ENCODE measurements around the gene SPINK8.

Gene SPINK8

DNA sequence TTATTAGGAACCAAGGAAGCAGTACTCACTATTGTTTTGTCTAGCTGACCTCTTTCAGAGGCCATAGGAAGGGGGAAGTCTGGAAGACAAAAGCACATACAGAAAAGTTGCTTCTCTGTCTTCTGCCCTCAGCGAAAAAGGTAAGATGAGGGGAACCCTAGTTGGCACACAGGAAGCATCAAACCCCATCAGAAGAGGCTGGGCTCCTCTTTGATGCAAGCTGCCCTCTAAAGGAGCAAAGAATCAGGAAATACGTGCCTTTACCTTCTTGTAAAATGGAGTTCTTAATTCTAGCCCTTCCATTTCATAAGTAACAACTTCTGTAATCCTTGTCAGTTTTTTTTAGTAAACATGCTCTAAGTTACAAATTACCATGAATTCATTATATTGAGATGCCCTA is 12.5 kb downstream of the SPINK8 start:
- DNase-seq (ENCODE audit: low spot score): no peak

DNA sequence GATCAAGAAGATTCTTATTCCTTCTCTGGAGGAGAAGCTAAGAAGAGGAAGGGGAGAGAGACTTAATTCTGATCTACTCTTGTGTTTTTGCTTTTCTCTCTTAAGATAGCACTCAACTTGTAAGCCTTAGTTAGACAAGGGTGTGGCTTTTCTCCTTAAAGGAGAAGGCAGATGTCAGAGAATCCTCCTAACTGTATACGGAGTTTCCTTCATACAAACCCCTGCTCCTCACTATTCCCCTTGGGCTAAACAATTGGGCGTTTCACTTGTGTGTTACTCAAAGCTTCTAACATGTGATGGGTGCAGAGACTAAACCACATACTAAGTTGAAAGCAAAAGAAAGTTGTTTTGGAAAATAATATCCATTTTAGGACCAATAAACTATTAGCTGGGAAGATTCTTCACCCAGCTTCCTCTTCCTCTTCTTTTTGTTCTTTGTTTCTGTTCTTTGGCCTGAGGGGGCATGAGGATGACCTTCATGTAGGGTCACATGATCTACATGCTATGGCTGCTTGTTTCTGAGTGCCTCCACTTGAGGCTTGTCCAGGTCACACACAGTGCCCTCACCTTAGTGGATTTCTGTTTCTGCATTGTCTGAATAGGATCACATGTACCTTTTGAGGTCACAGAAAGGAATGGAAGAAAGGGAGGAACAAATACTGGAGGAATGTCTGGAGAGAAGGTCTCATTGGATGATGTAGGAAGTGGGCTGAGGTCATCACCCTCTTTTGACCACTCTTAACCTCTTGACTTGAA is 14.6 kb downstream of the SPINK8 start:
- no peak for DNase-seq (ENCODE audit: low spot score)

DNA sequence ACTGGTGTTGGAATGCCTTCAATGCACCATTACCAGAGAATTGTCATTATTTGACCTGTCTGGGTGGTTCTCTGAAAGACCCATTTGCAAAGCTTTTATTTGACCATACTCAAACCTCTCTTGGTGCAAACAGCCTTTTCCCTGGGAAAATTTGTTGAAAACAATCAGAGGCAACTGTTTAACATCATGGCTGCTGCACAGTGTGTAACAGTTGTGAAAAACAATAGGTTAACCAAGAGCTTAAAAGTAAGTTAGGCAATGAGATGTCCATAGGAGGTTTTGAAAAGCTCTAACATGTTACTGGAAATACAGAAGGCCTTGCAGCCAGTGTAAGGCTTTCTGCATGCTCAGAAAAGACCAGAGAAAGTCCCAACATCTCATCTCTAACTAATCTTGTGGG is 18.9 kb downstream of the SPINK8 start:
- DNase-seq (ENCODE audit: low spot score): no peak

DNA sequence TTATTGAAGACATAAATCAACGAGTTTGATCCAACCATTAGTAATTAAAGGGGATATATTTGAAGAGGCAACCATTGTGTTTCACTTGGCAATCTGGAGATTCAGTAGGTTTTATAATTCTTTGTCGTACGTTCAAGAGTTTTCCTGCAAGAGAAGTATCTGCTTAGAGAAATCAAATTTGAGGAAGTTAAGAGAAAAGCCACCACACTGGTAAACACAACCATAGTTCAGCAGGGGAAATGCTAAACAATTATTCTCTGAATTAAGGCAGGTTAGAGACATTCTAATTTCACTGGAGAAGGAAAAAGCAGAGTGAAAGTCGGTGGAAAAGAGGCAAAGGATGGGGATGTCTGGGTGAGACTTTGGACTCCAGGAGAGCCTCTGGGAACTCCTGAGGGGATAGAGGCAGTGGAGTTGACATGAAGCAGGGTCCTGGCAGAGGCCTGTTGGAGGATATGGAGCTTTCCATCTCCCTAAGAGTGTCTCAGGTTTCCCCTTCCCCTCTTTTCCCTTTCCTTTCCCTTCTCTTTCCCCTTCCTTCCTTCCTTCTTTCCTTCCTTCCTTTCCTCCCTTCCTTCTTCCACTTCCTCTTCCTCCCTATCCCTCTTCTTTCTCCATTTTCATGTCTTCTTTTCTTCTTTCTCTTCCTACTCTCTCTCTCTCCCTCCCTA is 26.5 kb downstream of the SPINK8 start:
- DNase-seq (ENCODE audit: low spot score): no peak

DNA sequence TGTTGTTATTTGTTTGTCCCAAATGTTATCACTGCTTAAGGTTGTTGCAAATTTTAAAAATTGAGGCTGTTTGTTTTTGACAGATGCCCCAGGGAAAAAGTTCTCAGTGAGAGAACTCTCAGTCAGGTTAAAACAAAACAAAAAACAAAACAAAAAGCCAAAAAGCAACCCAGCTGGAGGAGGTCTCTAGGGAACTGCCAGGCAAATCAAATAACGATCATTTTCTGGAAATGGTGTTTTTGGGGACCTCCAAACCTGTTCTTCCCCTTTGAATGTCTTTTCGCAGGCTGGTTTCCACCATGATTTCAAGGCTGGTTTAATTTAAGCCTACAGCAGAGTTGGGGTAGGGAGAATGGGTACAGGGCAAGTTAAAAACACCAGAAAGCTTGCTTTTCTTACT is 27.2 kb downstream of the SPINK8 start:
- no peak for DNase-seq (ENCODE audit: low spot score)

DNA sequence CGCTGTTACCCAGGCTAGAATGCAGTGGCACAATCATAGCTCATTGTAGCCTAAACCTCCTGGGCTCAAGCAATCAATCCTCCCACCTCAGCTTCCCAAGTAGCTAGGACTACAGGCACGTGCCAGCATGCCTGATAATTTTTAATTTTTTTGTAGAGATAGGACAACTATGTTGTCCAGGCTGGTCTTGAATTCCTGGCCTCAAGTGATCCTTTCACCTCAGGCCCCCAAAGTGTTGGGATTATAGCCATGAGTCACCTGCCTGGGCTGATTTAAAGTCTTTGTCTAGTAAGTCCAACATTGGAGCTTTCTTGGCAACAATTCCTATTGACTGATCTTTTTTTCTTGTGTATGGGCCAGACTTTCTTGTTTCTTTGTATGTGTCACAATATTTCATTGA is 28.1 kb downstream of the SPINK8 start:
- DNase-seq (ENCODE audit: low spot score): no peak

DNA sequence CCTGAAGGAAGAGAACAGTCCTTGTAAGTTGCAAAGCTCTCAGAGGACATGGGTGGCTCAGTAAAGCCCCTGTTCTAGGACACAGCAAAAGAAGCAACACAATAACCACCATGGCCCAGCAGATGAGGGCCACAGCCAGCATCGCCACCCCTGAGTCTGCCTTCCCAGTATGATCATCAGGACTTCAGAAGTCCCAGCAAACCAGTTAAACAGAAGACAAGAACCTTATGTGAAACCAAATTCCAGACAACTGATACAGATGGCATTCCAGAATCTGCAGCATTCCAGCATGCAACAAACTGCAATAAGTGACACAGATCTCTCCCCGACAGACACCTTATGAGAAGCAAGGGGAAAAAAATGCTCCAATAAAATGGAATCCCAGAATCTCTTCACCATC is 30.4 kb downstream of the SPINK8 start:
- no peak for DNase-seq (ENCODE audit: low spot score)

DNA sequence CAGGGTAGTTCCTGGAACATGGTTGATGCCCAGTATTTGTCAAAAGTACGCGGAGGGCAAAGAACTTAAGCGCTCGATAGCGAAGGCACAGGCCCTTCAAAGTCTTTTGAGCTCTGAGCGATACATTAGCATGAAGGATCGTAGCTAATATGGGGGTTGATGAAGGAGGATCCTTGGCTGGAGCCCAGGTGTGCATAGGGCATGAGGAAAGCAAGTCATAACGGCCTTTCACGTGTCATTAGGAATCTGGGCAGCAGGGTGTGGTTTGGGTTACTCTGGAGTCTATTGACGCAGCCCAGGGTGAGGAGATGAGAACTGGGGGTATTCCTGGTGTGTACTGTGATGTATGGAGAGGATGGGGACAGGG is 31.7 kb downstream of the SPINK8 start:
- peak; percentile 33 for DNase-seq (ENCODE audit: low spot score)

DNA sequence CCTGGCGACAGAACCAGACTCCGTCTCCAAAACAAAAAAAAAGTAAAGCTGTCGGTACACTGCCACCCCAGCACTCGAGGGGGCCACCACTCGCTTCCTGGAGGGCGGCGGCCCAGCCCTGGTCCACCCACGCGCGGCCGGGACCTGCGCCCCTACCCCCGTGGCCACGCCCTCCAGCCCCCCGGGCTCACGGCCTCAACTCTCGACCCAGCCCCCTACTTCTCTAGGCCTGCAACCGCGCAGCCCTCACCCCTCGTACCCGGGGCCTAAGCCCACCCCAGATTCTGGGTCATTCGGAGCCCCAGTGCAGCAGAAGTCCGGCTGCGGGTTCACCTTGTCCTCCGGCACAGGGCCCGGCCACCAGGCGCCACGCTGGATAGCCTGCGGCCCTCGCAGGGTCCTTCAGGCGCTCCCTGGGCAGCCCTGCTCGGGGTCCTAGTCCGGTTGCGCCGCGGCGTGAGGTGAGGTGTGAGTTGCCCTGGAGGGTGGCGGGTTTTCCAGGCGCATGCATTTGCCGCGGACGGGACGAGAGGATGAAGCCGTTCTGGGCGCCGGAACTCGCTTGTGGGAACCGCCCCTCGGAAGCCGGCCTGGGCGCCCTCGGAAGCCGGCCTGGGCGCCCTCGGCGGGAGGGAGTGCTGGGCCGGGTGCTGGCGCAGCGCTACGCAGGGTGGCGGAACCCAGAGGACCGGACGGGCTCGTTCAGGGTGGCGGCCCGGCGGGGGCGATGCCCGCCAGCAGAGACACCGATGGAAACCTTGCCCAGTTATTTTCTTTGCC is 32.3 kb downstream of the SPINK8 start, which contains the start of gene NME6:
Gene NME6 (minus strand): TSS at position 348 of the 780 bp plus-strand sequence.
- peak; percentile 96 for DNase-seq (ENCODE audit: low spot score)

DNA sequence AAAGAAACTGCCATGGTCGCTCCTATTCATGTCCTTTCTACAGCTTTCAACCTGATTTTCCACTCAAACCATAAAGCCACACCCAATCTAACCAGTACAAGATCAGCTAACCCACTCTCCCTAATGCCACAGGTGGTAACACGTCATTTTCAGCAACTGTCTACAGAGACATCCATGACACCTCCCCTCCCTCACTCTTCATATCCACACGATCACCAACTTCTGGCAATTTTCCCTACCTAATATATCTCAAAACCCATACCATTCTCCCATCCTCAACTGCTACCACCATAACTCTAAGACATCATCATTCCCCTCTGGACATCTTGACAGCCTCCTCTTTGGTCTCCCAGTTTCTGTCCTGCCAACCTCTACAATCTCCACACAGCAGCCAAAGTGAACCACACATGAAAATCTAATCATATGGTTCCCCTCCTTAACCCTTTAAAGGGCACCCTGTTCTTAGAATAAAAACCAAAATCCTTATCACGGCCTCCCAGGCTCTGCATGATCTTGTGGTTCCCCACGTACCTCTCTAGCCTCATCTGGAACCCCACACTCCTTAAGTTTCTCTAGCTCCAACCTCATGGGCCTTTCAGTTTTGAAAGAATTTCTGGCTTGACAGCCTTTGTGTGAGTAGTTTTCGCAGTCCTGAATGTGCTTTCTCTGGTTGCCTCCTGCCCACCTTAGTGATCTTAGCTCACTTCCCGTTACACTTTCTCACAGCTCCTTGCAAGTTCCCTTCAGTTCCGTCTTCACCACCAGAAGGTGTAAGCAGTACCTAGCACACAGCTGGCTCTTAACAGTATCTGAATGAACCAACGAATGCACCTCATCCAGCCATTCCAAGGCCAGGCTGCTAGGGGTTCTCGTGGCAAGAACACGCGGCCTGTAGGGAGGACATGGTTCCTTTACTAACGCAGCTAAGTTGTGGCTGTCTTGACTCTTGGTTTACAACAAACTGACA is 33.4 kb downstream of the SPINK8 start:
- no peak for DNase-seq (ENCODE audit: low spot score)

DNA sequence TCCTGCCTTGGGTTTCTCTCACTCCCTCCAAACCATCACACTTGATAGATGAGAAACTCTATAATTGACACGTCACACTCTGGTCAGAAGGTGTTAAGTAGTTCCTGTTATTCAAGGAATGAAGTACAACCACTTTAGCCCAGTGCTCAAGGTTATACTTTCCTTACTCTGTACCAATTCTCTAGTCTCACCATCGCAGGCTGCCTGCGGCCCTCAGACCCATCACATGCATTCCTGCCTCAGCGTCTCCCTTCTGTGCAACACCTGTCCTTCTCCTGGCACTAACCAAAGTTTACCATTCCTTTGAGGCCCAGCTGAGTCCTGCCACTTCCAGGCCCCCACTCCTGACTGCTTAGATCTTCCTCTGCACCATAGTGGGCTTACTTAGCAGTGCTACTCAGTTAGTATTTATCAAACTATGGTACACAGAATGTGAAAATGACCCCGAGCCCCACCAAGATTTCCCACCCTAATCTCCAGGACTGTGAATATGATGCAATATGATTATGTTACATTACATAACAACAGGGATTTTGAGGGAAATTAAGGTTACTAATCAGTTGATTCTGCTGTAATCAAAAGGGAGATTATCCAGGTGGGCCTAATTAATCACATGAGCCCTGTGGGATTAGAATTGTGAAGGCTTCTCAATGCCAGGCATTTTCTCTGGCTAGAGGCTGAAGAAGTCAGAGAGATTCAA is 36.2 kb downstream of the SPINK8 start:
- no peak for DNase-seq (ENCODE audit: low spot score)

DNA sequence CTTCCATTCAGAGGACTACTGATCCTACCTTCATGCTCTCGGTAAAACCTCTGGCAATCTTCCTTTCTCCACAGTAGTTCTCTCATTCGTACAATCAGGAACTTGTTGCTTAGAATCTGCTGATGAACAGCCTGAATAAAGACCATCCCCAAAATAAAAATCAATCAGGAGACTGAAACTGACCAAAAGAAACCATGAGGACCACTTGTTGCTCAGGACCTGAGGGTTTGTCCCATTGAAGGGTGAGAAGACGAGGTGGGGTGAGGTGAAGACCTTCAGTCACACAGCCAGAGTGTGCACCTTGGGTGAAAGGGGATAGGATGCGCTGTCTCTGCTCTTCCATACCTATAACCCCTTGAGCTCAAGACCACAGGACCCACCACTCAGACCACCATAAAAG is 36.8 kb downstream of the SPINK8 start:
- DNase-seq (ENCODE audit: low spot score): no peak

DNA sequence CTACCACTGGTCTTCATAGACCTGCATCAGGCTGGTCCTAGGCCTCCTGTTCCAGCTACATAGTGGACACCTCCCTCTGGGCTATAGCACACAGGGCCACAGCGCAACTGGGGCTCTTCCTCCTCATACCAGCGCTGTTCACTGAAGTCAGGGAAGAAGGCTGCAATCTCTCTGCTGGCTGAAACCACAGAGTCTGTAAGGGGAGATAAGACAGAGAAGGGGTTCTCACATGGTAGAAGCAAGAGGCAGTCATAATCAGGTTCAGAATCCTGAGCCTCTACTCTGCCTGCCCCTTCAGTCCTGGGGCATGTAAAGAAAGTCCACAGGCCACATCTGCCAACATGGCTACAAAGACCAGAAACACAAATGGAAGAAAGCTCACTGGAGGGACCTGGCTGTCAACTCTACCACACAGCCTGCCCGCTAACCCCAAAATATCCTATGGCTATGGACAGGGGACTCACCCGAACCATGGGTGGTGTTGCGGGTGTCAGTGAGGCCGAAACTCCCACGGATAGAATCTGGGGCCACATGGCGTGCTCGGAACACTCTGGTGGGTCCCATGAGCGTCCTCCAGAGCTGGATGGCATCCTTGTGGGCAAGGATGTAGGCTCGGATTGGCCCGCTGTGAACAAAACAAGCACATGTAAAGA is 38.7 kb downstream of the SPINK8 start:
- DNase-seq (ENCODE audit: low spot score): no peak

DNA sequence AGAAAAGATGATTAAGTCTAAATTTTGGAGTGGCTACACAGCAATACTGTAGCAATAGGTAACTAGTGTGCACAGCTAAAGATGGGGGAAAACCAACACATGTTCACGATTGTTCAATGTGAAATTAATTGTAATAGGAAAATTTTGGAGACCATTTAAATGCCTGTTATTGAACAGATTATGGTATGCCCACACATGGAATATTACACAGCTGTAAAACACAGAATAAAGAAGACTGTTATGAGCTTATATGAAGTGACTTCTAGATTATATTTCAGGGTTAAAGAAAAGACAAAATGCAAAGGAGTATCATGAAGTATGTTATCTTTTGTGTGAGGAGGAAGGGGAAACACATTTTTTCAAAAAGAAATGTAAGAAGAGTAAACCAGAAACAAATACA is 43.8 kb downstream of the SPINK8 start:
- no peak for DNase-seq (ENCODE audit: low spot score)

DNA sequence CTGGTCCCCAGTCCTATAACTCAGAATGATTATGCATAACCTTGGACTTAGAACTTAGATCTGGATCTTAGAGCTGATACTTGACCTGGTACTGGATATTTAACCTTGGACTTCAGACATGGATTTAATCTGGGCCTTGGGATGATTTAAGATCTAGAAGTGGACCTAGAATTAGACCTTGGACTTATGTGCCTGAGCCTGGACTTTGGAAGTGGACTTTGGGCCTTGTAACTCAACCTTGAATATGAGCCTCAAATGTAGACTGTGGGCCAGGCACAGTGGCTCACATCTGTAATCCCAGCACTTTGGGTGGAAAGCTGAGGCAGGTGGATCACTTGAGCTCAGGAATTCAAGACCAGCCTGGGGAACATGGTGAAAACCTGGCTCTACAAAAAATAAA is 46.4 kb downstream of the SPINK8 start:
- no peak for DNase-seq (ENCODE audit: low spot score)

DNA sequence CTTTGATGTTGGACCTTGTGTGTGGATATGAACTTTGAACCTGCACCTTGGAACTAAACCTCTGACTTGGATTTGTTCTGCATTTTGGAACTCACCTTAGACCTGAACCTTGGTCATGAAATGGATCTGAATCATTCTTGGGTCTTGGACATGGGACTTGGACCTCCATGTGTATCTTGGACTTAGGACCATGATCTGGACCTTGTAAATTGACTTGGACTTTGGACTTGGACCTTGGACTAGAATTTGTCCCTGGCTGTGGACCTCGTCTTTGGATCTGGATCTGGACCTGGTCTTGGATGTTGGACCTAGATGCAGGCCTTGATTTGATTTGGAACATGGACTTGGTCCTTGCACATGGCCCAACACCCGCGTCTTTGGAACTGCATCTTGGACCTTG is 47.2 kb downstream of the SPINK8 start:
- no peak for DNase-seq (ENCODE audit: low spot score)

DNA sequence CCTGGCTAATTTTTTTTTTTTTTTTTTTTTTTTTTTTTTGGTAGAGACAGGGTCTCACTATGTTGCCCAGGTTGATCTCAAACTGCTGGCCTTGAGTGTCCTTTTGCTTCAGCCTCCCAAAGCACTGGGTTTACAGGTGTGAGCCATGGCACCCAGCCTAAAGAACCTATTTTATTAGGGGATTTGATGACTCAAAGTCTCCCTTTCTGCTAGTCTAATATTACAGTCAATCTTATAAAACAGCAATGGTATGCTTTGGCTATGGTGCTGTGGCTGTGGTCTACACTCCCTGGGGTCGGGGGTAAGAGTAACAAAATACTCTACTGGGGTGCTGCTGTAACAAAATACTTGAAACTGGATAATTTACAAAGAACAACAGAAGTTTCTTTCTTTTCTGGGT is 47.8 kb downstream of the SPINK8 start:
- DNase-seq (ENCODE audit: low spot score): no peak

DNA sequence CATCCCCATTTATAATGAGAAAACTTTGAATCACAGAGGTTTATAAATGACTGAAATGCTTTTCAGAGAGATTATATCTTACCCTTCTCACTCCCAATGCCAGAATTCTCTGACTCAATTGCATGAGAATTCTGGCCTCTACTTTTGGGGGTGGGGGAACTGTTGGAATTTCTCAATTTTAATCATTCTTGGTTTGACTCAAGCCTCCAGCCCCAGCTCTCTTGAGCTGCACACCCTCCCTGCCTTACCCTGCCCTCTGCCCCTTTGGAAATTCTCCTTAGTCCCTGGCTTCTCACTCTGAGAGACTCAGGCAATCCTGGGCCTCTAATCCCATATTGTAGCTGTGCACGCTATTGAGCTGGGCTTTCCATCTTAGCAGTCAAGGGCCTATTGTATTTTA is 48.3 kb downstream of the SPINK8 start:
- no peak for DNase-seq (ENCODE audit: low spot score)

DNA sequence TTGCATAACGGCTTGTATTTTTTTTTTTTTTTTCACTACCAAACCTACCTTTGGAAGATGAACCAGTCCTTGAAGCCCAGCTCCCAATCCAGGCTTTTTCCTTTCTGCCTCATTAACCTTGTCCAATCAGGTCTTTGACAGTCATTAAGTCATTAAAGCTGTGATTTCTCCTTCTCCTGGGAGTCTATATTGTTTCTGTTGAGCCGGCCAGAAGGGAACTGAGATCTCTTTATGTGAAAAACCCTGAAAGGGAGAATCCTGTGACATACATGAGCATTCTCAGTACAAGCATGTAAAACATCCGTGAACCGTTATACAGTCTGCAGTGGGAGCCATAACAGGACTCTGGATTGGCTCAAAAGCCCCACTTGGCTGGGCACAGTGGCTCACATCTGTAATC is 52.6 kb downstream of the SPINK8 start:
- DNase-seq (ENCODE audit: low spot score): no peak

DNA sequence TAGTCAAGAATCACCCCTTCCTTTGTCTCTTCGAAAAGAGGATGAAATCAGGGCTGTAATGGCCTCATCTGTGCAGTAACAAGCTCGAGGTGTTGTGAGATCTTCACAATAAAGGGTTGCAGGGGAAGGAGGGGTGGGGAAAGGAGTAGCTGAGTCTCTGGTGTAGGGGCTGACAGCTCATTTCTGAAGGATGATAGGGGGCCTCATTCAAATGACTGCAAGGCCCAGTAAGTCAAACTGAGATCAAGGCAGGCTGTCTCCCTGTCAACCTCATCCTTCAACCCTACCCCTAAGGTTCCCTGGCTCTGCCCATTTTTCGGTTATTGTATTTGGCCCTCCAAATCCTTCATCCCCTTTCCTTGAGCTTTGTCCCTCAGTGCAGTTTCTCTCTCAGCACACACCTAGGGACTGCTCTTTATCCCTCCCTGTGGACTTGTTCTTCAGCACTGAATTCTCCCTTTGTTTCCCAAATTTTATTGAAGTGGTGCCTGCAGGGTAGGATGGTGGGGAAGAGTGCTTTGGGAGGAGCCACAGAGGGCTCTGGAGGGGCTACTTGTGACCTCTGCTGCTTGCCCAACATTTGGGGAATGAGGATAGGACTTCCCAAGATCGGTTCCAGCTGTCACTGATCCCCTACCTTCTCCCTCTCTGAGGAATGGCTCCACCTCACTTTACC is 54.4 kb downstream of the SPINK8 start:
- peak; percentile 31 for DNase-seq (ENCODE audit: low spot score)

Data from iPS-NIHi11 (cell line).